Neural progenitor cell (in vitro differentiated cells): ENCODE data around the gene TWSG1. TPM values are rescaled to one million over a fixed set of nuclear protein-coding genes. Genes with fewer than 3 reads are reported as not detected.

Source experiments
- DNase-seq: peaks from one replicate; pipeline ENCODE4 v3.0.0-alpha.2; 2016; ENCODE audit warnings: low spot score
- H2AFZ ChIP-seq: fragments of 200-600 bp; sonication (generic); replicated peaks from 2 replicates; pipeline ENCODE4 v1.6.1; 2016; ENCODE audit warnings: antibody characterized with exemption
- H3F3A ChIP-seq: fragments of 200-600 bp; sonication (generic); 2 replicates; pipeline ENCODE4 v1.6.1; 2016; ENCODE audit warnings: antibody characterized with exemption, low read depth
- H3K27ac ChIP-seq: fragments of 200-600 bp; sonication (generic); 2 replicates; pipeline ENCODE4 v1.5.1; 2016; ENCODE audit warnings: mild to moderate bottlenecking
- H3K27me3 ChIP-seq: fragments of 200-600 bp; sonication (generic); 2 replicates; pipeline ENCODE4 v1.6.1; 2016; ENCODE audit warnings: mild to moderate bottlenecking, moderate library complexity
- H3K36me3 ChIP-seq: fragments of 200-600 bp; sonication (generic); 2 replicates; pipeline ENCODE4 v1.5.1; 2016
- H3K4me1 ChIP-seq: fragments of 200-600 bp; sonication (generic); 2 replicates; pipeline ENCODE4 v1.6.1; 2016; ENCODE audit warnings: mixed run types
- H3K4me2 ChIP-seq: fragments of 200-600 bp; sonication (generic); 2 replicates; pipeline ENCODE4 v1.6.1; 2016
- H3K4me3 ChIP-seq: fragments of 200-600 bp; sonication (generic); 2 replicates; pipeline ENCODE4 v1.5.1; 2016
- H3K79me2 ChIP-seq: fragments of 200-600 bp; sonication (generic); 2 replicates; pipeline ENCODE4 v1.6.1; 2016; ENCODE audit warnings: low read depth
- H3K9ac ChIP-seq: fragments of 200-600 bp; sonication (generic); 2 replicates; pipeline ENCODE4 v1.6.1; 2016
- H3K9me3 ChIP-seq: fragments of 200-600 bp; sonication (generic); 2 replicates; pipeline ENCODE4 v1.5.1; 2016; ENCODE audit warnings: low read depth
- H4K20me1 ChIP-seq: fragments of 200-600 bp; sonication (generic); 2 replicates; pipeline ENCODE4 v1.6.1; 2016; ENCODE audit warnings: low read depth
- H3K27ac Mint-ChIP-seq: 3 replicates; pipeline ENCODE4 v1.8.0; 2021; ENCODE audit warnings: mixed read lengths
- H3K27me3 Mint-ChIP-seq: 2 replicates; pipeline ENCODE4 v1.8.0; 2022; ENCODE audit warnings: low read depth, mild to moderate bottlenecking, inconsistent platforms, moderate library complexity, mixed read lengths; ENCODE audit not compliant: insufficient read depth
- H3K36me3 Mint-ChIP-seq: 3 replicates; pipeline ENCODE4 v1.8.0; 2021; ENCODE audit warnings: mixed read lengths
- H3K4me1 Mint-ChIP-seq: 3 replicates; pipeline ENCODE4 v1.8.0; 2021; ENCODE audit warnings: mixed read lengths
- H3K4me3 Mint-ChIP-seq: 3 replicates; pipeline ENCODE4 v1.8.0; 2021; ENCODE audit warnings: mild to moderate bottlenecking, moderate library complexity, mixed read lengths
- H3K9me3 Mint-ChIP-seq: 3 replicates; pipeline ENCODE4 v1.8.0; 2020; ENCODE audit warnings: mixed read lengths
- EZH2 ChIP-seq: fragments of 200-600 bp; sonication (generic); IDR thresholded peaks from 2 replicates; pipeline ENCODE4 v1.6.1; 2017; ENCODE audit warnings: antibody characterized with exemption, mild to moderate bottlenecking, moderate library complexity
- EZH2phosphoT487 ChIP-seq: fragments of 200-600 bp; sonication (generic); IDR thresholded peaks from 2 replicates; pipeline ENCODE4 v1.6.1; 2017; ENCODE audit warnings: antibody characterized with exemption
- total RNA-seq: library from RNA; depleted of rRNA; stranded (reverse); fragments of >200 nt; gene quantifications from 2 replicates; pipeline ENCODE4 v1.2.3, GENCODE V29; 2015; ENCODE audit warnings: low replicate concordance
- TF ChIP-seq, protein P1 (sequence below): fragments of 200-600 bp; sonication (generic); IDR thresholded peaks from 2 replicates; pipeline ENCODE4 v1.5.1; 2017; ENCODE audit warnings: antibody characterized with exemption, mild to moderate bottlenecking

Gene TWSG1
- total RNA-seq, 1 donor from 2014 or later = 87.9 TPM

GRCh38 chr18:9343577-9343976 lies 9.0 kb downstream of the TWSG1 start:
- Mint-ChIP-seq H3K4me1 (peaks cover 9% of the 10 kb centered on the region), H3K4me3 (no peak overlapping the region), H3K36me3 (peaks cover 46% of the 10 kb centered on the region), H3K9me3 (peaks cover 14% of the 10 kb centered on the region), H3K27me3 (no peaks in the 10 kb centered on the region), H3K27ac (no peak overlapping the region)
- no peaks in the 10 kb centered on the region for H3K27me3 ChIP-seq
- H3K4me2 ChIP-seq = no peak overlapping the region
- no peak overlapping the region for H3K4me3 ChIP-seq
- no peaks in the 10 kb centered on the region for H3F3A ChIP-seq
- TF ChIP-seq EZH2 (no peak), EZH2phosphoT487 (no peak)
- TF ChIP-seq, protein P1, sequence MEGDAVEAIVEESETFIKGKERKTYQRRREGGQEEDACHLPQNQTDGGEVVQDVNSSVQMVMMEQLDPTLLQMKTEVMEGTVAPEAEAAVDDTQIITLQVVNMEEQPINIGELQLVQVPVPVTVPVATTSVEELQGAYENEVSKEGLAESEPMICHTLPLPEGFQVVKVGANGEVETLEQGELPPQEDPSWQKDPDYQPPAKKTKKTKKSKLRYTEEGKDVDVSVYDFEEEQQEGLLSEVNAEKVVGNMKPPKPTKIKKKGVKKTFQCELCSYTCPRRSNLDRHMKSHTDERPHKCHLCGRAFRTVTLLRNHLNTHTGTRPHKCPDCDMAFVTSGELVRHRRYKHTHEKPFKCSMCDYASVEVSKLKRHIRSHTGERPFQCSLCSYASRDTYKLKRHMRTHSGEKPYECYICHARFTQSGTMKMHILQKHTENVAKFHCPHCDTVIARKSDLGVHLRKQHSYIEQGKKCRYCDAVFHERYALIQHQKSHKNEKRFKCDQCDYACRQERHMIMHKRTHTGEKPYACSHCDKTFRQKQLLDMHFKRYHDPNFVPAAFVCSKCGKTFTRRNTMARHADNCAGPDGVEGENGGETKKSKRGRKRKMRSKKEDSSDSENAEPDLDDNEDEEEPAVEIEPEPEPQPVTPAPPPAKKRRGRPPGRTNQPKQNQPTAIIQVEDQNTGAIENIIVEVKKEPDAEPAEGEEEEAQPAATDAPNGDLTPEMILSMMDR = no peak
- peaks cover 9% of the 10 kb centered on the region for H4K20me1 ChIP-seq
- H3K27ac ChIP-seq = no peak overlapping the region
- peaks cover 12% of the 10 kb centered on the region for H3K36me3 ChIP-seq
- no peak for DNase-seq
- no peak overlapping the region for H2AFZ ChIP-seq
- H3K9me3 ChIP-seq = no peaks in the 10 kb centered on the region
- H3K79me2 ChIP-seq = peaks cover 54% of the 10 kb centered on the region
- no peaks in the 10 kb centered on the region for H3K4me1 ChIP-seq
- H3K9ac ChIP-seq = no peak overlapping the region

GRCh38 chr18:9346775-9347174 lies 12.2 kb downstream of the TWSG1 start:
- peaks cover 71% of the 10 kb centered on the region for H3K79me2 ChIP-seq

GRCh38 chr18:9348079-9348671 lies 13.6 kb downstream of the TWSG1 start:
- Mint-ChIP-seq H3K4me3 (no peak overlapping the region), H3K36me3 (peaks cover 25% of the 10 kb centered on the region), H3K27me3 (no peaks in the 10 kb centered on the region), H3K27ac (peak overlapping the region; percentile 2), H3K9me3 (peaks cover 11% of the 10 kb centered on the region), H3K4me1 (peaks cover 9% of the 10 kb centered on the region)
- no peak for DNase-seq
- H3K4me2 ChIP-seq = no peak overlapping the region
- H3K79me2 ChIP-seq = peaks cover 61% of the 10 kb centered on the region
- H4K20me1 ChIP-seq = peaks cover 9% of the 10 kb centered on the region
- H3K27ac ChIP-seq = no peak overlapping the region
- H3K9me3 ChIP-seq = no peaks in the 10 kb centered on the region
- no peak overlapping the region for H3K4me3 ChIP-seq
- H3K9ac ChIP-seq = no peak overlapping the region
- H3K4me1 ChIP-seq = no peaks in the 10 kb centered on the region
- no peaks in the 10 kb centered on the region for H3F3A ChIP-seq
- no peak for TF ChIP-seq EZH2
- TF ChIP-seq, protein P1 = no peak
- TF ChIP-seq EZH2phosphoT487 = no peak
- H2AFZ ChIP-seq = no peak overlapping the region
- no peaks in the 10 kb centered on the region for H3K27me3 ChIP-seq
- H3K36me3 ChIP-seq = peaks cover 6% of the 10 kb centered on the region

More at GRCh38 chr18:9346775-9347174, 12.2 kb downstream of the TWSG1 start:
- Histone ChIP-seq H3K4me1 (no peaks in the 10 kb centered on the region), H3K9me3 (no peaks in the 10 kb centered on the region), H3K4me2 (no peak overlapping the region), H3K9ac (no peak overlapping the region), H4K20me1 (peaks cover 9% of the 10 kb centered on the region), H2AFZ (no peak overlapping the region), H3K4me3 (no peak overlapping the region), H3K27me3 (no peaks in the 10 kb centered on the region), H3K27ac (no peak overlapping the region), H3K36me3 (peaks cover 11% of the 10 kb centered on the region), H3F3A (no peaks in the 10 kb centered on the region)
- H3K4me3 Mint-ChIP-seq = no peak overlapping the region
- TF ChIP-seq EZH2phosphoT487 = no peak
- TF ChIP-seq, protein P1 = no peak
- TF ChIP-seq EZH2 = no peak
- no peak overlapping the region for H3K27ac Mint-ChIP-seq
- H3K9me3 Mint-ChIP-seq = peaks cover 14% of the 10 kb centered on the region
- no peaks in the 10 kb centered on the region for H3K27me3 Mint-ChIP-seq
- peaks cover 9% of the 10 kb centered on the region for H3K4me1 Mint-ChIP-seq
- no peak for DNase-seq
- peaks cover 31% of the 10 kb centered on the region for H3K36me3 Mint-ChIP-seq
